Measurements from ENCODE around the gene AMBP. TPM values are rescaled to one million over a fixed set of nuclear protein-coding genes. Genes with fewer than 3 reads are reported as not detected.

AMBP gene
- total and polyA plus RNA-seq, 4 donors: 3,440 to 6,678 (median 4,863) TPM

- DNase-seq (ENCODE audit: low spot score): no peak
- Histone ChIP-seq H3K27me3 (ENCODE audit: control insufficient read depth in 4 of 4, insufficient read depth in 4 of 4, low read length in 3 of 4) (no peaks in the 10 kb centered on the region), H3K4me1 (ENCODE audit: control insufficient read depth in 4 of 4, insufficient read depth in 4 of 4, low read length in 3 of 4) (peaks cover 0 to 10% (median 8%) of the 10 kb centered on the region in 4 donors), H3K9me3 (ENCODE audit: control insufficient read depth in 4 of 4, low read length in 3 of 4) (no peaks in the 10 kb centered on the region), H3K9ac (ENCODE audit: low read depth in 1 of 2, low read length in 2 of 2) (no peak overlapping the region), H3K36me3 (ENCODE audit: control insufficient read depth in 4 of 4, insufficient read depth in 3 of 4, low read depth in 1 of 4, low read length in 3 of 4) (no peaks in the 10 kb centered on the region), H3K27ac (ENCODE audit: low read depth in 1 of 2, low read length in 2 of 2) (no peak overlapping the region), H3K4me3 (ENCODE audit: low read depth in 1 of 3, low read length in 3 of 3) (no peak overlapping the region)
- 61% methylated on average over 10 of the region's 10 CpGs for WGBS
- TF ChIP-seq GABPA (IDR thresholded peaks at IDR 0.05 in 1 of 2, conservative IDR thresholded peaks at IDR 0.05 in 1 of 2): no peak
- no peak for TF ChIP-seq RAD21 (IDR thresholded peaks at IDR 0.05)
- TF ChIP-seq SP1 (IDR thresholded peaks at IDR 0.05): peak; percentile 18
Measured at GRCh38 chr9:114112778-114113584, 34.9 kb upstream of the AMBP start.

GRCh38 chr9:114112325-114112724 lies 34.2 kb upstream of the AMBP start:
- Histone ChIP-seq H3K27me3 (ENCODE audit: control insufficient read depth in 4 of 4, insufficient read depth in 4 of 4, low read length in 3 of 4) (no peaks in the 10 kb centered on the region), H3K36me3 (ENCODE audit: control insufficient read depth in 4 of 4, insufficient read depth in 3 of 4, low read depth in 1 of 4, low read length in 3 of 4) (no peaks in the 10 kb centered on the region), H3K9me3 (ENCODE audit: control insufficient read depth in 4 of 4, low read length in 3 of 4) (no peaks in the 10 kb centered on the region), H3K4me3 (ENCODE audit: low read depth in 1 of 3, low read length in 3 of 3) (no peak overlapping the region), H3K27ac (ENCODE audit: low read depth in 1 of 2, low read length in 2 of 2) (no peak overlapping the region), H3K9ac (ENCODE audit: low read depth in 1 of 2, low read length in 2 of 2) (no peak overlapping the region), H3K4me1 (ENCODE audit: control insufficient read depth in 4 of 4, insufficient read depth in 4 of 4, low read length in 3 of 4) (peaks cover 0 to 6% (median 2%) of the 10 kb centered on the region in 4 donors)
- TF ChIP-seq RXRA (IDR thresholded peaks at IDR 0.05) (no peak), EGR1 (IDR thresholded peaks at IDR 0.05; ENCODE audit: low read depth in 2 of 2) (no peak), ATF3 (IDR thresholded peaks at IDR 0.05) (no peak), HNF4G (IDR thresholded peaks at IDR 0.05) (no peak), MAX (IDR thresholded peaks at IDR 0.05) (no peak), RAD21 (IDR thresholded peaks at IDR 0.05) (no peak), REST (IDR thresholded peaks at IDR 0.05) (no peak), JUND (IDR thresholded peaks at IDR 0.05) (no peak), ZBTB33 (IDR thresholded peaks at IDR 0.05) (no peak), YY1 (IDR thresholded peaks at IDR 0.05) (no peak), TAF1 (conservative IDR thresholded peaks at IDR 0.05) (no peak), CTCF (IDR thresholded peaks at IDR 0.05; ENCODE audit: low read depth, low read length, missing input control) (no peak)
- 86% methylated on average over 1 of the region's 1 CpG for WGBS
- DNase-seq (ENCODE audit: low spot score): no peak
